HG03097 (cell line): ENCODE measurements around the gene BCL2.
"Not testable (repeated sequence)": the region's sequence is repeated elsewhere in the genome, so short reads cannot be mapped to it uniquely, and the experiment has no call there.

Source experiments
- ATAC-seq: cut with Tn5 transposase; IDR thresholded peaks from one replicate; pipeline ENCODE4 v1.9.1; 2021; ENCODE audit not compliant: unreplicated experiment, low FRiP score

Gene BCL2

DNA sequence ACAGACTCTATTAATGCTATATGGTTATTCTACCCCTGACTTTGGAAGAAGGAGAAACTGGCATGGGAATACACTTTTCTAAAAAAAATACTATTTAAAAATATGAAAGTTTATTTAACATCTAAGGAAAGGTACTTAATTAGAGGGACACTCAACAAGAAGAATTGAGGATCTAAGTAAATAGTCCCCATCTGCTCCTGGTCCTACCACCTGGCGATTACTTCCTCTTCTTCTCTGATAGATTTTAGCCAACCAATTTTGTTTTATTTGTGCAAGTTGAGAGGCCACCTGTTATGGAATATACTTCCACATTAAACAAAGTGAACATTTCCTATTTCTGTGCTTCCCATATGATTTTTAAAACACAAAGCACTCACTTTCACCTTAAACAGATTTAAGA is 111.7 kb downstream of the BCL2 start:
- no peak for ATAC-seq

GRCh38 chr18:63207143-63207790 is 112.3 kb downstream of the BCL2 start:
- no peak for ATAC-seq

DNA sequence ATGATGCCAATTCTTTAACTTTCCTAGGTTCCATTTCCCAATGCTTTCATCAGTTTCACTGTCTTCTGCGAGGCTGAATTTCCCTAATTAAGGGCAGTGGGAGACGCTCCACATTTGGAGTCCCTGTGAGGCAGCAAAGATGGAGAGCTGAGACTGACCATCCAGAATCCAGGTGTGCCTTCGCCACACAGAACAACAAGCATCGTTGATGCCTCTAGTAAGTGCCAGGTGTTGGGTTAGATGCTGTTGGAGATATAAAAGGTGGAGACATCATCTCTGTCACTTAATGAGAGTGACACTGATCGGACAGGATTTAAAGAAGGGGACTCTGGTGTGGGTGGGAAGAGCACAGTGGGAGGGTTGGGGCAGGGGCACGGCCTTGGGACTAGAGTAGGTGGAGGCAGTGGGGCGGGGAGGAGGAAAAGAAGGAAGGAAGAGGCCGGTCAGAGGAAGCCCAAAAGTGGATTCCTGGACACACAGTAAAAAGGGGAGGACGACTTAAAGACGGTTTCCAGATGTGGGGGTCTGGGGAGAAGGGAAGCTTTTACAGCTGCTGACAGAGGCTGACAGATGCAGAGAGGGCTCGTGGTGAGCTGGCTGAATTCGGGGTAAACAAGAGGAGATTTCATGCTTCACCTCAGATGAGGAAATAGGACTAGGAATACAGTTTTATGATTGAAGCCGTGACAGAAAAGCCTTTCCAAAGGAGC is 113.0 kb downstream of the BCL2 start:
- no peak for ATAC-seq

GRCh38 chr18:63205791-63206252 is 113.7 kb downstream of the BCL2 start:
- ATAC-seq: no peak

- no peak for ATAC-seq
Observed at GRCh38 chr18:63203497-63203896, 116.1 kb downstream of the BCL2 start.

DNA sequence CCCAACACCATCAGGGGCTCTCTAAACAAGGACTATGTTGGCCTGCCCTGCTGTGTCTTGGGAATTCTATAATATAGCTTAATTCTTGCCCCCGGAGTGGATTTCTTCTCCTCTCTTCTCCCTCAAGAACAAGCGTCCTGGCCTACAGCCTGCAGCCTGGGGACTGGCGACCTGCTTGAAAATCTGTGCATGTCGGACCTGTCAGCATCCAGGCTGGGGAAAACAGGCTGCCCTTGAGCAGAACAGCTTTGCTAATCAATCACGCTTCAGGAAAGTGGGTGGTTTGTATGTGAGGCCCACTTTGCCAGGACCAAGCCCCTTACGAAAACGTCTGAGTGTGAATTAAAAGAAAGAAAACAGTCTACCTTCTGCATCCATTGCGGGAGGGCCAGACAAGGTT is 116.7 kb downstream of the BCL2 start:
- ATAC-seq: no peak

DNA sequence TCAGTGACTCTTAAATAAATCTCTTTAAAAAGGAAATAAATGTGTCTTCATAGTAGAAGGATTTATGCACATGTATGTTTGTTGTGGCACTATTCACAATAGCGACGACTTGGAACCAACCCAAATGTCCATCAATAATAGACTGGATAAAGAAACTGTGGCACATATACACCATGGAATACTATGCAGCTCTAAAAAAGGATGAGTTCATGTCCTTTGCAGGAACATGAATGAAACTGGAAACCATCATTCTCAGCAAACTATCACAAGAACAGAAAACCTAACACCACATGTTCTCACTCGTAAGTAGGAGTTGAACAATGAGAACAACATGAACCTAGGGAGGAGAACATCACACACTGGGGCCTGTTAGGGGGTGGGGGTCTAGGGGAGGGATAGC is 118.1 kb downstream of the BCL2 start:
- ATAC-seq: not testable (repeated sequence)

GRCh38 chr18:63199743-63200241 is 119.8 kb downstream of the BCL2 start:
- no peak for ATAC-seq

DNA sequence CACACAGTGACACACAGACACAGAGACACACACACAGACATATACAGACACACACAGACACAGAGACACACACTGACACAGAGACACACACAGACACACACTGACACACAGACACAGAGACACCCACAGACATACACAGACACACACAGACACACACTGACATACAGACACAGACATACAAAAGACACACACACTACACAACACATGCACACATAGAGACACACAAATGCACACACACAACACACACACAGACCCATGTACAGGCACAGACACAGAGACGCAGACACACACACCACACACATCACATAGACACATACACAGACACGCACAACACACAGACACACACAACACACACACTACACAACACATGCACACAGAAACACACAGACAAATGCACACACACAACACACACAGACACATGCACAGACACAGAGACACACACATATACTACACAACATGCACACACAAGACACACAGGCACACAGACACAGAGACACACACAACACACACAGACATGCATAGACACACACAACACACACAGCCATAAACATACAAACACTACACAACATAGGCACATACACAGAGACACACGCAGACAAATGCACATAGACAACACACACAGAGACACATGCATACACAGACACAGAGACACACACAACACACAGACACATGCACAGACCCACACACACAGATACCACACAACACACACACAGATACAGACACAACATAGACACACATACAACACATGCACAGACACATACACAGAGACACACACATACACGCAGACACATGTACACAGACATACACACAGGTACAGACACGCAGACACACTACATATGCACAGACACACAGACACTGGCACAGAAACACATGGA is 120.5 kb downstream of the BCL2 start:
- no peak for ATAC-seq

GRCh38 chr18:63198098-63198760 is 121.3 kb downstream of the BCL2 start:
- no peak for ATAC-seq

- no peak for ATAC-seq
Observed at GRCh38 chr18:63197246-63197869, 122.2 kb downstream of the BCL2 start.

DNA sequence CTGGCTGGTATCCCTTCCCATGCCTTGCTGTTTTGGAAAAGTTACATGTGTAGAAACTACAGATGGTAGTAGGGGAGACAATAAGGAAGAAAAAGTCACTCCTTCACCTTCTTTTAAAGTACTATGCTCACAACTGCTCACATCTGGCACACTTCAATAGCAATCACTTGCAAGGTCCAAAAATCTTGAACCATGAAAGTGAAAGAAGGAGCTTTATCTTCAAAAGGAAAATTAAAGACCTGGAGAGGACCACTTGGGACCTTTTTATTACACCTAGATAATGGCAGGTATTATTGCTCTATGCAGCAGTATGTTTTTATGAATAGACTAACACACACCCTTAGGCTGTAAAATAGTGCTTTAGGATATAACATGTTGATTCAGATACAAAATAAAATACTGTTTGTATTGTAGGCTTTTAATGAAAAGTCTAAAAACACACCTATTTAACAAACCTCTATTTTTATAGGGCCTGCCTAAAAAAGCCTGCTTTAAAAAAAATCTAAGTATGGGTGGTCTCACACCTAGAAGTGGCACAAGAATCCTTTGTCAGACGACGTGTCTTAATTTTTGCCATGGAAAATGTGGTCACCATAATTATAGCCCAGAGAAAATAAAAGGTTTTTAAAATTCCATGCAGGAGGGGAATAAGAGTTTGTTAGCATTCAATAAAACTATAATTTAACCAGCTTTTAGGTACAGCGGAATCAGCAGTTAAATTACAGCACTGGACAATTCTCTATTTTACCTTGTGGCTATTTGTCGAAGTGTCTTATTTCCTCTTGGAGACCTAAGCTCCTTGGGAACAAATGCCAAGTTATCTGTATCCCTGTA is 124.0 kb downstream of the BCL2 start:
- ATAC-seq: no peak

- no peak for ATAC-seq
Observed at GRCh38 chr18:63192885-63193349, 126.7 kb downstream of the BCL2 start.

DNA sequence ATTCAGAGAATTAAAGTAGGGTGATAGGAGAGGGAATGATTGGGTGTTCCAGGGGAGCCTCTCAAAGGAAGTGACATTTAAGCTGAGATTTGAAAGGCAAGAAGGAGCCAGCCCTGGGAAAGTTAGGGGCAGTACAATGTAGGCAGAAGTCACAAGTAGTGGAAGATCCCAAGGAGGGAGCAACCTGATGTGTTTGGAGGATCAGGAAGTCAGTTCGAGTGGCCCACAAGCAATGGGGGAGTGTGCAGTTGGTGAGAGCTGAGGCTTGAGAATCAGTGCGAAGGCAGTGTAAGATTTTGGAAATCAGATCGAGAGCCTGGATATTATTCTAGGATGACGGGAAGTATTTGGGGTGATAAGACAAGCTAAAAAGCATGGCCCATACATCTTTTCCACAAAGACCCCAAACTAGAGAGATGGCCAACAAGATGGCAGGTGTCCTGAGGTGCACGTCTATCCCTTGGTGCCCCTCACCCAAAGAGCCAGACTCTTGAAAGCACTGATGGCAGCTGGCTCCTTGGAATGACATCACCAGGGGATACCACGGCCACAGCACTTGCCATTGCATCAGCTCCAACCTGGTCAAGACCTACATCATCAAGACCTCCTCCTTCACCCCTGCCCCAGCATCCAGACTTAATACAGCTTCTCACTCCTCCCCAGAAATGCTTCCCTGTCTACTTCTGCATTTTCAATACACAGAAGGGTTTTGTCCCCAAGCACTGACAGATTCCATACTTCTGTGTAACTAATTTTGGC is 127.3 kb downstream of the BCL2 start:
- no peak for ATAC-seq

GRCh38 chr18:63191413-63191812 is 128.2 kb downstream of the BCL2 start:
- ATAC-seq: no peak

- ATAC-seq: not testable (repeated sequence)
Observed at GRCh38 chr18:63190838-63191237, 128.7 kb downstream of the BCL2 start.

GRCh38 chr18:63189817-63190216 is 129.8 kb downstream of the BCL2 start:
- ATAC-seq: no peak

DNA sequence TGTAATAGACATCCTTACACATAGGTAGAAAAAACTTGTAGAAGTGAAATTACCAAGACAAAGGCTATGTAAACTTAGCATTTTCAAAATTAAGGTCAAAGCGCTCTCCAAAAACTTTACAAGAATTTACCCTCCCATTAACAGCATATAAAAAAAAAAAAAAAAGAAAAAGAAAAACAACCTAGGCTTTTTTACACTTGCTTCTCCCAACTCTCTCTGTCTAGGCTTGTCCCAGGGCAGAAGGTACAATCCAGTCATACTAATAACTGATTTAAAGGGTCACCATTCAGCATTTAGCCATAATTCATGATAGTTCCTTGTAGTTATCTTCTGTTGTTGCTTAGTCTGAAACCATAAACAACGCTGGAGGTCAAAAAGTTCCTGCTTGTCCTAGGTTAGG is 130.5 kb downstream of the BCL2 start:
- ATAC-seq: no peak
